D721Med (cell line): ENCODE measurements around the gene KBTBD12.

ENCODE experiments used
- DNase-seq: peaks from one replicate; pipeline ENCODE4 v3.0.0; 2011; ENCODE audit warnings: low spot score; ENCODE audit not compliant: insufficient read length
- FAIRE-seq: peaks from 2 replicates; lab custom pipeline; 2011; peaks lifted over from hg19 to GRCh38; lab: Jason Lieb, UNC
- TF ChIP-seq, protein P1 (sequence below): IDR thresholded peaks from 2 replicates; pipeline ENCODE4 v1.5.1; 2012; ENCODE audit warnings: mild to moderate bottlenecking, control low read depth; ENCODE audit not compliant: insufficient read depth; ENCODE audit errors: missing control alignments

Gene KBTBD12

DNA sequence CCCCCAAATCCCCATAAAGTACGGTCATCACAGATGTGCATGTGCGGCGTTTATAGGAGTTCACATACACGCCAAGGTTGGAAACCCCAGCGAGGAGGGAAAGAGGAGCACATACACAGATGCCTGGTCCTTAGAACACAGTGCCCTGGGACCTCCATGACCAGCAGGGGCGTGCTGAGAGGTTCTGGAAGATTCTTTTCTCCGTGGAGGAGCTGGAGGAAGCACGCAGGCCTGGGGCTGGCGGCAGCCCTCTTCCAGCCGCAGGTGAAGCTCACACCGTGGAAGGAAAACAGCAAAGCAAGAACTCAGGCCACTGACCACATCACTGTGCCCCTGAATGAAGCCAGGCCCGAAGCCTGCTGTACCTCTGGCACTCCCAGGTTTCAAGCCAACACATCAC lies 76.2 kb downstream of the KBTBD12 start:
- FAIRE-seq (no peak), DNase-seq (no peak)
- TF ChIP-seq, protein P1, sequence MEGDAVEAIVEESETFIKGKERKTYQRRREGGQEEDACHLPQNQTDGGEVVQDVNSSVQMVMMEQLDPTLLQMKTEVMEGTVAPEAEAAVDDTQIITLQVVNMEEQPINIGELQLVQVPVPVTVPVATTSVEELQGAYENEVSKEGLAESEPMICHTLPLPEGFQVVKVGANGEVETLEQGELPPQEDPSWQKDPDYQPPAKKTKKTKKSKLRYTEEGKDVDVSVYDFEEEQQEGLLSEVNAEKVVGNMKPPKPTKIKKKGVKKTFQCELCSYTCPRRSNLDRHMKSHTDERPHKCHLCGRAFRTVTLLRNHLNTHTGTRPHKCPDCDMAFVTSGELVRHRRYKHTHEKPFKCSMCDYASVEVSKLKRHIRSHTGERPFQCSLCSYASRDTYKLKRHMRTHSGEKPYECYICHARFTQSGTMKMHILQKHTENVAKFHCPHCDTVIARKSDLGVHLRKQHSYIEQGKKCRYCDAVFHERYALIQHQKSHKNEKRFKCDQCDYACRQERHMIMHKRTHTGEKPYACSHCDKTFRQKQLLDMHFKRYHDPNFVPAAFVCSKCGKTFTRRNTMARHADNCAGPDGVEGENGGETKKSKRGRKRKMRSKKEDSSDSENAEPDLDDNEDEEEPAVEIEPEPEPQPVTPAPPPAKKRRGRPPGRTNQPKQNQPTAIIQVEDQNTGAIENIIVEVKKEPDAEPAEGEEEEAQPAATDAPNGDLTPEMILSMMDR: no peak

DNA sequence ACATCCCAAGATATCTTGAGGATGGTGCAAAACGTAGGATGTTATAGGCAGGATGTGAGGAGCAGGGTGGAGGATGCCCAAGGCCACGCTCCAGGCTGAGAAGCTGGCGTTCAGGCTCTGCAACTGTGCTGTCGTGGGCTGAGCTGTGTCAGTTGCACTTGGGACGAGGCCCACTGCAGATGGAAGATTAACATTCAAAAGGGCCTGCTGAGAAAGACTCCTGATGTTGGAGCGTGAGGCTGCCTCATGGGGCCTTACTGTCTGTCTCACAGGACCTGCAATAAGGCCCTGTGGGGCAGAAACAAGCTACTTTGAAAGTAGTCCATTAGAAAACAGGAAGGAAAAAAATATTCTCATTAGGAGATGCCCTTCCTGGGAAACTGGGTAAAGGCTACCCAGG lies 76.6 kb downstream of the KBTBD12 start:
- DNase-seq (no peak), FAIRE-seq (no peak)
- TF ChIP-seq, protein P1: no peak

DNA sequence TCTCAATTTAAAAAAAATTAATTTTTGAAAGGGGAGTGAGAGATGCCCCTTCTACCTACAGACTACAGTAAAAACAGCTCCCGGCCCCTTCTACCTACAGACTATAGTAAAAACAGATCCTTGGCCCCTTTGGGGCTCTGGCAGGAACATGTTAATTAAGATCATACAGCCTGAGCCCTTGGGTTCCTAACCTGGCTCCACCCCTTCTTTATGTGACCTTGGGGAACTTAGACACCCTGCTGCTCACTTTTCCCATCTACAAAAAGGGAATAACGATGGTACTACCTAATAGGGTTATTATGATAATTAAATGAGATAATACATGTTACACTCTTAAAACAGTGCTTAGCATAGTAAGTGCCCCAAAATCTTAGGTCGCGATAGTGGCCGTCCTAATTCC lies 77.1 kb downstream of the KBTBD12 start:
- FAIRE-seq: no peak
- no peak for DNase-seq
- TF ChIP-seq, protein P1: no peak

DNA sequence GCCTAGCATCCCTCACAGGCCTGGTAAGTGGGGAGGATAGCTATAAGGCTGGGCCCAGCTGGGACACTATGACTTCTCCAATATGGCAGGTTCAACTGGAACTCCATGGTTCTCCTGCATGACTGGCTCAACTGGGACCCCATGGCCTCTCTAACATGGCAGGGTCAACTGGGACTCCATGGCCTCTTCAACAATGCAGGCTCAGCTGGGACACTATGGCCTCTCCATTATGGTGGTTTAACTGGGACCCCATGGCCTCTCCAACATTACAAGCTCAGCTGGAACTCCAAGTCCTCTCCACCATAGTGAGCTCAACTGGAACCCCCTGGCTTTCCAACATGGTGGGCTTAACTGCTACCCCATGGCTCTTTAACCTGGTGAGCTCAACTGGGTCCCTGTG lies 79.0 kb downstream of the KBTBD12 start:
- DNase-seq: no peak
- FAIRE-seq: no peak
- TF ChIP-seq, protein P1: no peak

DNA sequence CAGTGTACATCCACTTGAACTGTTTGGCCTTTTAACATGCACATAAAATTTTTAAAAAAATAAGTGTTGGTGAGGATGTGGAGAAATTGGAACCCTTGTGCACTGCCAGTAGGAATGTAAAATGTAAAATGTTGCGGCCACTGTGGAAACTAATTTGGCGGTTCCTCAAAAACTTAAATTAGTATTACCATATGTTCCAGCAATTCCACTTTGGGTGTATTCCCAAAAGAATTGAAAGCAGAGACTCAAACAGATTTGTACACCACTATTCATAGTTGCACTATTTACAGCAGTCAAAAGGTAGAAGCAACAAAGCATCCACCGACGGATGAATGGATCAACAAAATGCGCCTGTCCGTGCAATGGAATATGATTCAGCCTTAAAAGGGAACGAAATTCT lies 82.0 kb downstream of the KBTBD12 start:
- DNase-seq (no peak), FAIRE-seq (no peak)
- TF ChIP-seq, protein P1: no peak

DNA sequence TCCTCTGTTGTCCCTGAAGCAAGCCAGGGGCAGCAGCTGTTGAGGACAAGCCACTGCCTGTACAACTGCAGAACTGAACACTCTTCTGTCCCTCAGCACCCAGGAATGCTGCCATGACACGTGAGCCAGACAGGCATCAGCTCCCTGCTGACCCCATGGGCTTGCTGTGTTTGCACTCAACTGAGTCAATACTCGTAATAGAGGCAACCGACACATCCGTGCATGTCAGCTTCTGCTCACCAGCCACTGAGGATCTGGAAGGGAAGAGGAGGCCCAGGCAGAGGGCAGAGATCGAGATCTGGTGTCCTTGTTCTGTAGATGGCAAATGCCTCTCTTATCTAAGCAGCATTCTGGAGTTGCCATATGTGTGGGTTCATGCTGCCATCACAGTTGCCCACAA lies 82.9 kb downstream of the KBTBD12 start:
- DNase-seq (no peak), FAIRE-seq (no peak)
- TF ChIP-seq, protein P1: no peak

DNA sequence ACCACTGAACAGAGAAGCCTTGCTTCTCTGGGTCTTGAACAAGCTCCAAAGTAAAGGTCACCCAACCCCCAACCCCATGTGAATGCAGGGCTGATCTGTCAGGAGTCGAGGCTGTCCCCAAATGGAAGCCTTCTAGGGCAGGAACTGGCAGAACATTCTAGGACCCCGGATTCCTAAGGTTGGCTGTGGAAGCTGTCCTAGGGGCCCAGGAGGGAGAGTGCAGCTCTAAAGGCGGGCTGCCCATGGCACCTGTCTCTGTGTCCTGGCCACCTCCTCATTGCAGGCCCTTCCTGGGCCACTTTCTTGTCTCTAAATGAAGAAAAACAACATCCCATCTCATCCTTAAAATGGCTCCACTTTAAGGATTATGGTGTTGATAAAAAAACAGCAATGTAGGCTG lies 83.6 kb downstream of the KBTBD12 start:
- FAIRE-seq: no peak
- TF ChIP-seq, protein P1: no peak

More for the DNA sequence above, 83.6 kb downstream of the KBTBD12 start:
- DNase-seq: no peak
